Upper lobe of left lung (tissue), 4 donors: ENCODE data around the gene CHST6.

Source experiments
- EP300 ChIP-seq, 4 donors: sonication (generic); formaldehyde crosslinking; IDR thresholded peaks; one replicate each; pipeline ENCODE4 v1.5.1; 2017; ENCODE audit warnings: antibody characterized with exemption in 4 of 4, control low read depth in 2 of 4
- POLR2AphosphoS5 ChIP-seq, 2 donors: sonication (generic); formaldehyde crosslinking; IDR thresholded peaks; one replicate each; pipeline ENCODE4 v1.5.1; 2017; ENCODE audit warnings: antibody characterized with exemption in 2 of 2
- TF ChIP-seq, protein P1 (sequence below), 6 experiments: fragments of 450-650 bp in 4 of 6; fragments of 200-600 bp in 2 of 6; sonication (generic) in 2 of 6; IDR thresholded peaks; one replicate each; pipeline ENCODE4 v1.5.1; 2016 to 2019; ENCODE audit warnings: antibody characterized with exemption in 6 of 6

DNA sequence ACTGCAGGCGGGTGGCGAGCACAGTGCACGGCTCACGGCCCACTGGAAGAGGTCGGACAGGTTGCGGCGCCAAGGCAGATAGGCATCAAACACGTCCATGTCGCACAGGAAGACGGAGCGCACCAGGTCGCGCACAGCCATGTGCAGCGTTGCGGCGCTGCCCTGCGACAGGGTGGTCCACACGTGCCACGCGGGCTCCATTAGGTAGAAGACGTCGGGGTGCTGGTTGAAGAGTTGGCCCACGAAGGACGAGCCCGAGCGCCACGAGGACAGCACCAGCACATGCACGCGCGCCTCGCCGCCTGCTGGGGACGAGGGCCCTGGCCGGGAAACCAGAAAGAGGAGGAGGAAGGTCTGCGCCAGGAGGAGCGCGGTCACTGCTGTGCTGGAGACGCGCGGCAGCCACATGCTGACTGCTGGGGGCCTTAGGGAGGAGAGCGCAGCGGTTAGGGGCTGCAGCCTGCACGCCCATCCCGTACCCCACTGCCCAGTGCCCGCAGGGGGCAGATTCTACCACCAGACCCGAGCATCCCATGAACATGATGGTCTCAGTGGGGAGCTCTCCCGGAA, 15.7 kb downstream of the CHST6 start:
- TF ChIP-seq, protein P1, sequence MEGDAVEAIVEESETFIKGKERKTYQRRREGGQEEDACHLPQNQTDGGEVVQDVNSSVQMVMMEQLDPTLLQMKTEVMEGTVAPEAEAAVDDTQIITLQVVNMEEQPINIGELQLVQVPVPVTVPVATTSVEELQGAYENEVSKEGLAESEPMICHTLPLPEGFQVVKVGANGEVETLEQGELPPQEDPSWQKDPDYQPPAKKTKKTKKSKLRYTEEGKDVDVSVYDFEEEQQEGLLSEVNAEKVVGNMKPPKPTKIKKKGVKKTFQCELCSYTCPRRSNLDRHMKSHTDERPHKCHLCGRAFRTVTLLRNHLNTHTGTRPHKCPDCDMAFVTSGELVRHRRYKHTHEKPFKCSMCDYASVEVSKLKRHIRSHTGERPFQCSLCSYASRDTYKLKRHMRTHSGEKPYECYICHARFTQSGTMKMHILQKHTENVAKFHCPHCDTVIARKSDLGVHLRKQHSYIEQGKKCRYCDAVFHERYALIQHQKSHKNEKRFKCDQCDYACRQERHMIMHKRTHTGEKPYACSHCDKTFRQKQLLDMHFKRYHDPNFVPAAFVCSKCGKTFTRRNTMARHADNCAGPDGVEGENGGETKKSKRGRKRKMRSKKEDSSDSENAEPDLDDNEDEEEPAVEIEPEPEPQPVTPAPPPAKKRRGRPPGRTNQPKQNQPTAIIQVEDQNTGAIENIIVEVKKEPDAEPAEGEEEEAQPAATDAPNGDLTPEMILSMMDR (IDR thresholded peaks at IDR 0.05), result no peak
- TF ChIP-seq POLR2AphosphoS5 (IDR thresholded peaks at IDR 0.05) (no peak), EP300 (IDR thresholded peaks at IDR 0.05) (no peak)
